ENCODE measurements around the gene TRMT10B.
"Not testable (repeated sequence)": the region's sequence is repeated elsewhere in the genome, so short reads cannot be mapped to it uniquely, and the experiment has no call there.

TRMT10B gene

DNA sequence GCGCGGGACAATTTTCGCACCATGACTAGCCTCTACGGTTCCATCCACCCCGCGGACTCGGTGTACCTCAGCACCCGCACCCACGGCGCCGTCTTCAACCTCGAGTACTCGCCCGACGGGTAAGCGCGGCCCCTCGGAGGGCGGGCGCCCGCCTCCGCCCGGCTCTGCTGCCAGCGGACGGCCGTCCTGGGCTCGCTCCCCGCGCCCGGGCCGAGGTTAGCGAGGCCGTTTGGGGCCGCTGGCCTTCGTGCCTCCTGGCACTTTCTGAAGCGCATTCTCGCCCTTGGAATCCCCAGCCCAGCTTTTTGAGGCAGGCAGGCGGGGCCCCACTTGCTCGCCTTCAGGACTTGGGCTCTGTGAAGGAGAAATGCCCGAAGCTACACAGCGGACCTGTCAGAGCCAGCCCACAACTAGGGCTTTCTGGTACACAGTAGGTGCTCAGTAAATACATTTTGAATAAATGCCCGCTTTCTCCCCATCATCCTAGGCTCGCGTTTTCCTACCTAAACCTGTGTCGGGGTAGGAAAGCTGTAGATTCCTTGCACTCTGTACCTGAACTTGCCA is 47.8 kb downstream of the TRMT10B start:
- Mint-ChIP-seq H3K4me1 (ENCODE audit: low read depth) (peaks cover 33% of the 10 kb centered on the region), H3K27me3 (ENCODE audit: low read depth) (peaks cover 6% of the 10 kb centered on the region), H3K27ac (peak overlapping the region; percentile 73), H3K4me3 (peak overlapping the region; percentile 89), H3K9me3 (no peaks in the 10 kb centered on the region), H3K36me3 (ENCODE audit: low read depth) (peaks cover 6% of the 10 kb centered on the region)

DNA sequence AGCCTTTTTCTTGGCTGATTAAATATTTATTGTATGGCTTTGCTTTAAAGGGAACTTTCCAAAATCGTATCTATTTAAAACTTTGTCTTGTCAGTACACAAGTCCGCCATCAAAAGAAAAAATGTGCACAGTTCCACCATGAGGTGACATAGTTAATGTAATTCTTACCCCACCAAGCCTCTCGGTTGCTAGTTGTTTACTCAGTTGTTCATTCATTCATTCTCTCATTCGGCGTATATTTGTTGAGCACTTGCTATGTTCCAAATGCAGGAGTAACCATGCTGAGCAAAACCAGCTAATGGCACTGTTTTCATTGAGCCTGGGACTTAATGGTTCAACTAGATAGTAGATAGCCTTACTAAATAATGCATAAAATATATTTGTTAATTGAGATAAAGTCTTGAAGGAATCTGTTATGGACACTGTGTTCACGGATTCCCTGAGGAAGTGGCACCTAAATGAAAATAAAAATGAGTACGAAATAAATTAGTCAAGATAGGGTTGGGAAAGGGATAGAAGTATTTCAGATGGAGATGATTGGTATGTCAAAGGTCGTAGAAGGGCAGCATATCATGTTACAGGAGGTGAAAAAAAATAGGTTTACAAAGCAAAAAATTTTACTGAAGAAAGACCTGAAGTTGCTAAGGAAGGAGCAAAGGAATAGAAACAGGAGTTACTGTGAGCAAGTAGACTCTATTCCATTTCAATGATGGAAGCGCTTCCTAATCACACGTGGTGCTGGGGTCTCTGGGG is 48.5 kb downstream of the TRMT10B start:
- peak overlapping the region; percentile 85 for H3K4me3 Mint-ChIP-seq
- peaks cover 33% of the 10 kb centered on the region for H3K4me1 Mint-ChIP-seq (ENCODE audit: low read depth)
- H3K9me3 Mint-ChIP-seq: no peaks in the 10 kb centered on the region
- no peaks in the 10 kb centered on the region for H3K27me3 Mint-ChIP-seq (ENCODE audit: low read depth)
- peak overlapping the region; percentile 73 for H3K27ac Mint-ChIP-seq
- H3K36me3 Mint-ChIP-seq (ENCODE audit: low read depth): peaks cover 6% of the 10 kb centered on the region

DNA sequence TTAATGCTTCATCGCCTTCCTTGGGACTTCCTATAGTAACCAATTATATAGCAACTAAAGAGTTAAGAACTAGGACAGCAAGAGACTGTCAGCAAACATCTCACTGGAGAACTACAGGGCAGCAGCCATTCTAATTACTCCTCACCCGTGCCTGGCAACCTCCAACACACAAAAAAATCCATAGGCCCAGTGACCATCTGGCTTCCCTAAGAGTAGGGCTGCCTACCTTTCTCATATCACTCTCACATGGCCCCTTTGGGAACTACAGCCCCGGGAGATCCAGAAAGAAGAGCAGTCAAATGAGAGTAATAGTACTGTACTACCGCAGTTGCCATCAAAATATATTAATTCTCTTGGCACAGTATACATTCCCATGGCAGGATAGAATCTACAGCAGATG is 52.7 kb downstream of the TRMT10B start:
- H3K27me3 Mint-ChIP-seq (ENCODE audit: low read depth): no peaks in the 10 kb centered on the region
- H3K36me3 Mint-ChIP-seq (ENCODE audit: low read depth): peaks cover 7% of the 10 kb centered on the region
- H3K4me3 Mint-ChIP-seq: no peak overlapping the region
- no peaks in the 10 kb centered on the region for H3K9me3 Mint-ChIP-seq
- H3K27ac Mint-ChIP-seq: no peak overlapping the region
- H3K4me1 Mint-ChIP-seq (ENCODE audit: low read depth): peaks cover 19% of the 10 kb centered on the region

DNA sequence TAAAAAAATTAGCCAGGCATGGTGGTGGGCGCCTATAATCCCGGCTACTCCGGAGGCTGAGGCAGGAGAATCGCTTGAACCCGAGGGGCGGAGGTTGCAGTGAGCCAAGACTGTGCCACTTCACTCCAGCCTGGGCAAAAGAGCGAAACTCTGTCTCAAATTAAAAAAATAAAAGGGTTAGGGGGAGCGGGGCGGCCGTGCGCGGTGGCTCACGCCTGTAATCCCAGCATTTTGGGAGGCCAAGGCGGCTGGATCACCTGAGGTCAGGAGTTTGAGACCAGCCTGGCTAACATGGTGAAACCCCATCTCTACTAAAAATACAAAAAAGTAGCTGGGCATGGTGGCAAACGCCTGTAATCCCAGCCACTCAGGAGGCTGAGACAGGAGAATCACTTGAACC is 56.1 kb downstream of the TRMT10B start:
- H3K36me3 Mint-ChIP-seq (ENCODE audit: low read depth); H3K4me1 Mint-ChIP-seq (ENCODE audit: low read depth); H3K27ac Mint-ChIP-seq; H3K4me3 Mint-ChIP-seq; H3K27me3 Mint-ChIP-seq (ENCODE audit: low read depth); H3K9me3 Mint-ChIP-seq: not testable (repeated sequence)

DNA sequence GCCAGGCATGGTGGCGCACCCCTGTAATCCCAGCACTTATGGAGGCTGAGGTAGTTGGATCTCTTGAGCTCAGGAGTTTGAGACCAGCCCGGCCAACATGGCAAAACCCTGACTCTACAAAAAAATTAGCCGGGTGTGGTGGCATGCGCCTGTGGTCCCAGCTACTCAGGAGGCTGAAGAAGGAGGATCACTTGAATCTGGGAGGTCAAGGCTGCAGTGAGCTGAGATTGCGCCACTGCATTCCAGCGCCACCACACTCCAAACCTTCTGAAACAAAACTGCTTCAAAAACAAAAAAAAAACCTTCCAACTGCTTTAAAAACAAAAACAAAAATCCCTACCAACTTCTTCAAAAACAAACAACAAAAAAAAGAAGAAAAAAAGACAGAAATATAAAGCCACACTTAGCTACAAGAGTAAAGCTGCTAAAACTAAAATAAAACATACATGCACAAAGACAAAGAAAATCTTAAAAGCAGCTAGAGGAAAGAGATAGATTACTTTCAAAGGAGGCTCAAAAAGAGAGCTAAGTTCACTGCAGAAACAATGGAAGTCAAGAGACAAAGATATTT is 58.4 kb downstream of the TRMT10B start:
- H3K27me3 Mint-ChIP-seq (ENCODE audit: low read depth): no peaks in the 10 kb centered on the region
- no peak overlapping the region for H3K4me3 Mint-ChIP-seq
- peaks cover 8% of the 10 kb centered on the region for H3K36me3 Mint-ChIP-seq (ENCODE audit: low read depth)
- H3K9me3 Mint-ChIP-seq: no peaks in the 10 kb centered on the region
- H3K27ac Mint-ChIP-seq: no peak overlapping the region
- H3K4me1 Mint-ChIP-seq (ENCODE audit: low read depth): peaks cover 4% of the 10 kb centered on the region

DNA sequence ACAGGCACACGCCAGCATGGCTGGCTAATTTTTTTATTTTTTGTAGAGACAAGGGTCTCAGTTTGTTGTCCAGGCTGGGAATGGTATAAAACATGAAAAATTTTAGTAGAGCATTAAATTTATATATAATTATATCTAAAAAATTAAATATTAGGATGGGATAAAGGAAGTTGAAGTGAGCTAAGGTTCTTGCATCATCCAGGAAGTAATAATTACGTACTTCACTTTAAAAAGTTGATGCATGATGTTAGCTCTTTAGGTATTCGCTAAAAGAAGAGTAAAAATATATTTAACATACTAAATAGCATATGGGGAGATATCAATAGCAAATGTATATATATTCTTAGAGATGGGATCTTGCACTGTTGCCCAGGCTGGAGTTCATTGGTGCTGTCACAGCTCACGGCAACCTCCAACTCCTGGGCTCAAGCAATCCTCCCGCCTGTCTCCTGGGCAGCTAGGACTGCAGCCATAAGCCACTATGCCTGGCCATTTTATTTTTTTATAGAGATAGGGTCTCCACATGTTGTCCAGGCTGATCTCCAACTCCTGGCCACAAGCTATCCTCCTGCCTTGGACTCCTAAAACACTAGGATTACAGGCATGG is 59.3 kb downstream of the TRMT10B start:
- H3K9me3 Mint-ChIP-seq: no peaks in the 10 kb centered on the region

DNA sequence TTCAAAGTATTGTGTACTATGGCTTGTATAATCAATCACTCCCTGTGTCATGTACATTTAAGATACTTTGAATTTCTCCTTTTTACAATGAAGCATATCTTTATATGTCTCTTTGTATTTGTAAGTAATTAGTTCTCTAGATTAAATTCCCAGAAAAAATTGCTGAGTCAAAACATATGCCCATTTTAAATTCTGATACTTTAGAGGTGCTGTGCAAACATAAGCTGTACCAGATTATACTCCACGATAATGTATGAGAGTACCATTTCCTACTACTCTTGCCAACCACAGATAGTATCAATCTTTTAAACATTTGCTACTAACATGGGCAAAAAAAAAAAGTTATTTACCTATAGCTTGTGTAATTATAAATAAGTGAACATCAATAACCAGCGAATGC is 65.2 kb downstream of the TRMT10B start:
- no peaks in the 10 kb centered on the region for H3K9me3 Mint-ChIP-seq
- peaks cover 22% of the 10 kb centered on the region for H3K36me3 Mint-ChIP-seq (ENCODE audit: low read depth)
- no peaks in the 10 kb centered on the region for H3K27me3 Mint-ChIP-seq (ENCODE audit: low read depth)
- H3K4me3 Mint-ChIP-seq: no peak overlapping the region
- H3K27ac Mint-ChIP-seq: no peak overlapping the region
- H3K4me1 Mint-ChIP-seq (ENCODE audit: low read depth): peaks cover 1% of the 10 kb centered on the region

More for the DNA sequence above, 59.3 kb downstream of the TRMT10B start:
- H3K4me3 Mint-ChIP-seq: no peak overlapping the region
- peaks cover 8% of the 10 kb centered on the region for H3K36me3 Mint-ChIP-seq (ENCODE audit: low read depth)
- H3K27me3 Mint-ChIP-seq (ENCODE audit: low read depth): no peaks in the 10 kb centered on the region
- H3K4me1 Mint-ChIP-seq (ENCODE audit: low read depth): peaks cover 4% of the 10 kb centered on the region
- no peak overlapping the region for H3K27ac Mint-ChIP-seq

DNA sequence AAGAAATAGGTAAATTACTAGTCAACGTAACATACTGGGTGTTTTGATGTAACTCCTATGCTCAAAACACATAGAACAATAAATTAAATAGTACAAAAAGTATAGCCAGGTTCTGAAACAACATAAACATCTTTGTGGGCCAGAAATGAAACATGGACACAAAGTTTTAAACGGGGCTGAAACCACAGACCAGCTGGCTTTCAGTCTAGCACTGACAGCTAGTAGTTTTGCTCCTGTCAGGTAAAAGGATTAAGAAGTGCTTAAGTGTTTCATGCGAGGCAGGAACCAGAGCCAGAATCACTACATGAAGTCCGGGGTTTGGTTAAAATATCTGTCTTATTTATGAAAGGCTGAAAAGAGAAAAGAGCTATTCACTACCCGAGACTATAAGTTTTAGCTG is 66.5 kb downstream of the TRMT10B start:
- Mint-ChIP-seq H3K27me3 (ENCODE audit: low read depth) (no peaks in the 10 kb centered on the region), H3K9me3 (peaks cover 4% of the 10 kb centered on the region), H3K4me1 (ENCODE audit: low read depth) (peaks cover 1% of the 10 kb centered on the region), H3K27ac (no peak overlapping the region), H3K4me3 (no peak overlapping the region), H3K36me3 (ENCODE audit: low read depth) (peaks cover 31% of the 10 kb centered on the region)

DNA sequence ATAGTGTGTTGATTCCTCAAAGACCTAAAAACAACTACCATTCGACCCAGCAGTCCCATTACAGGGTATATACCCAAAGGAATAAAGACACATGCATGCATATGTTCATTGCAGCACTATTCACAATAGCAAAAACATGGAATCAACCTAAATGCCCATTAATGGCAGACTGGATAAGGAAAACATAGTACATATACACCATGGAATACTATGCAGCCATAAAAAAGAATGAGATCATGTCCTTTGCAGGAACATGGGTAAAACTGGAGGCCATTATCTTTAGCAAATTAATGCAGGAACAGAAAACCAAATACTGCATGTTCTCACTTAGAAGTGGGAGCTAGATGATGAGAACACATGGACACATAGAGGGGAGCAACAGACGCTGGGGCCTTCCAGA is 71.6 kb downstream of the TRMT10B start:
- H3K4me3 Mint-ChIP-seq; H3K9me3 Mint-ChIP-seq; H3K27ac Mint-ChIP-seq; H3K27me3 Mint-ChIP-seq (ENCODE audit: low read depth); H3K4me1 Mint-ChIP-seq (ENCODE audit: low read depth): not testable (repeated sequence)
- peaks cover 48% of the 10 kb centered on the region for H3K36me3 Mint-ChIP-seq (ENCODE audit: low read depth)

DNA sequence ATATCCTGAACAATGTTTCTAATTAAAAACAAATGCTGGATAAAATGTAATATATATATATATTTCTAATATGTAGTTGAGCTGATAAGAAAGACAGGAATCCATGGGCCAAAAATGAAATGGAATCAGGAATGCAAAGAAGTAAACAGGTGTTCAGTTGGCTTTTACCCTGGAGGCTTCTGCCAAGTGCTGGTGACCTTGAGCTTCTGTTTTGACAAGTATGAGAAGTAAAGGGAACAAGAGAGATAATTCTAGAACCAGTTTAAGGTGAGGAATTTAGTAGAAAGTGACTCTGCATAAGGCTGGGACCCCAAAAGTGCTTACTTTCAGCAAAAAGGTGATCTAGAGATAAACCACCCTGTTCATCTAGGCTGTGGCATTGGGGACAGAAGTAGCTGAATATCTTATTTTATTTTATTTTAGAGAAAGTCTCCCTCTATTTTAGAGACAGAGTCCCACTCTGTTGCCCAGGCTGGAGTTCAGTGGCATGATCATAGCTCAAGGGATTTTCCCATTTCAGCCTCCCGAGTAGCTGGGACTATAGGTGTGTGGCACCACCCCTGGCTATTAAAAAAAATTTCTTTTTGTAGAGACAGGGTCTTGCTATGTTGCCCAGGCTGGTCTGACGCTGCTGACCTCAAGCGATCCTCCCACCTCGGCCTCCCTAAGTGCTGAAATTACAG is 74.0 kb downstream of the TRMT10B start:
- H3K4me3 Mint-ChIP-seq: no peak overlapping the region
- H3K27me3 Mint-ChIP-seq (ENCODE audit: low read depth): no peaks in the 10 kb centered on the region
- no peak overlapping the region for H3K27ac Mint-ChIP-seq
- H3K4me1 Mint-ChIP-seq (ENCODE audit: low read depth): no peaks in the 10 kb centered on the region
- H3K9me3 Mint-ChIP-seq: peaks cover 5% of the 10 kb centered on the region
- H3K36me3 Mint-ChIP-seq (ENCODE audit: low read depth): peaks cover 33% of the 10 kb centered on the region

All from T-helper 1 cell treated with Interleukin-12 subunit alpha and Interleukin-12 subunit beta and Interleukin-4 antibody, amounts not matched to agents 30 μg/mL and 1 μg/mL, for 36 hours (primary cell).